Neural progenitor cell (in vitro differentiated cells): ENCODE results near the gene RBBP5. TPM values are rescaled to one million over a fixed set of nuclear protein-coding genes. Genes with fewer than 3 reads are reported as not detected.

ENCODE experiments used
- DNase-seq: peaks from one replicate; pipeline ENCODE4 v3.0.0-alpha.2; 2016; ENCODE audit warnings: low spot score
- H2AFZ ChIP-seq: fragments of 200-600 bp; sonication (generic); replicated peaks from 2 replicates; pipeline ENCODE4 v1.6.1; 2016; ENCODE audit warnings: antibody characterized with exemption
- H3F3A ChIP-seq: fragments of 200-600 bp; sonication (generic); 2 replicates; pipeline ENCODE4 v1.6.1; 2016; ENCODE audit warnings: antibody characterized with exemption, low read depth
- H3K27ac ChIP-seq: fragments of 200-600 bp; sonication (generic); 2 replicates; pipeline ENCODE4 v1.5.1; 2016; ENCODE audit warnings: mild to moderate bottlenecking
- H3K27me3 ChIP-seq: fragments of 200-600 bp; sonication (generic); 2 replicates; pipeline ENCODE4 v1.6.1; 2016; ENCODE audit warnings: mild to moderate bottlenecking, moderate library complexity
- H3K36me3 ChIP-seq: fragments of 200-600 bp; sonication (generic); 2 replicates; pipeline ENCODE4 v1.5.1; 2016
- H3K4me1 ChIP-seq: fragments of 200-600 bp; sonication (generic); 2 replicates; pipeline ENCODE4 v1.6.1; 2016; ENCODE audit warnings: mixed run types
- H3K4me2 ChIP-seq: fragments of 200-600 bp; sonication (generic); 2 replicates; pipeline ENCODE4 v1.6.1; 2016
- H3K4me3 ChIP-seq: fragments of 200-600 bp; sonication (generic); 2 replicates; pipeline ENCODE4 v1.5.1; 2016
- H3K79me2 ChIP-seq: fragments of 200-600 bp; sonication (generic); 2 replicates; pipeline ENCODE4 v1.6.1; 2016; ENCODE audit warnings: low read depth
- H3K9ac ChIP-seq: fragments of 200-600 bp; sonication (generic); 2 replicates; pipeline ENCODE4 v1.6.1; 2016
- H3K9me3 ChIP-seq: fragments of 200-600 bp; sonication (generic); 2 replicates; pipeline ENCODE4 v1.5.1; 2016; ENCODE audit warnings: low read depth
- H4K20me1 ChIP-seq: fragments of 200-600 bp; sonication (generic); 2 replicates; pipeline ENCODE4 v1.6.1; 2016; ENCODE audit warnings: low read depth
- H3K27ac Mint-ChIP-seq: 3 replicates; pipeline ENCODE4 v1.8.0; 2021; ENCODE audit warnings: mixed read lengths
- H3K27me3 Mint-ChIP-seq: 2 replicates; pipeline ENCODE4 v1.8.0; 2022; ENCODE audit warnings: low read depth, mild to moderate bottlenecking, inconsistent platforms, moderate library complexity, mixed read lengths; ENCODE audit not compliant: insufficient read depth
- H3K36me3 Mint-ChIP-seq: 3 replicates; pipeline ENCODE4 v1.8.0; 2021; ENCODE audit warnings: mixed read lengths
- H3K4me1 Mint-ChIP-seq: 3 replicates; pipeline ENCODE4 v1.8.0; 2021; ENCODE audit warnings: mixed read lengths
- H3K4me3 Mint-ChIP-seq: 3 replicates; pipeline ENCODE4 v1.8.0; 2021; ENCODE audit warnings: mild to moderate bottlenecking, moderate library complexity, mixed read lengths
- H3K9me3 Mint-ChIP-seq: 3 replicates; pipeline ENCODE4 v1.8.0; 2020; ENCODE audit warnings: mixed read lengths
- EZH2 ChIP-seq: fragments of 200-600 bp; sonication (generic); IDR thresholded peaks from 2 replicates; pipeline ENCODE4 v1.6.1; 2017; ENCODE audit warnings: antibody characterized with exemption, mild to moderate bottlenecking, moderate library complexity
- EZH2phosphoT487 ChIP-seq: fragments of 200-600 bp; sonication (generic); IDR thresholded peaks from 2 replicates; pipeline ENCODE4 v1.6.1; 2017; ENCODE audit warnings: antibody characterized with exemption
- total RNA-seq: library from RNA; depleted of rRNA; stranded (reverse); fragments of >200 nt; gene quantifications from 2 replicates; pipeline ENCODE4 v1.2.3, GENCODE V29; 2015; ENCODE audit warnings: low replicate concordance
- TF ChIP-seq, protein P1 (sequence below): fragments of 200-600 bp; sonication (generic); IDR thresholded peaks from 2 replicates; pipeline ENCODE4 v1.5.1; 2017; ENCODE audit warnings: antibody characterized with exemption, mild to moderate bottlenecking

RBBP5 gene
- total RNA-seq, 1 donor from 2014 or later, result 30.1 TPM

- no peak overlapping the region for H3K9ac ChIP-seq
- H3K36me3 ChIP-seq, result no peaks in the 10 kb centered on the region
- H3K27ac ChIP-seq, result no peak overlapping the region
- H3K4me1 Mint-ChIP-seq, result no peaks in the 10 kb centered on the region
- TF ChIP-seq EZH2phosphoT487, result no peak
- TF ChIP-seq EZH2, result no peak
- TF ChIP-seq, protein P1, sequence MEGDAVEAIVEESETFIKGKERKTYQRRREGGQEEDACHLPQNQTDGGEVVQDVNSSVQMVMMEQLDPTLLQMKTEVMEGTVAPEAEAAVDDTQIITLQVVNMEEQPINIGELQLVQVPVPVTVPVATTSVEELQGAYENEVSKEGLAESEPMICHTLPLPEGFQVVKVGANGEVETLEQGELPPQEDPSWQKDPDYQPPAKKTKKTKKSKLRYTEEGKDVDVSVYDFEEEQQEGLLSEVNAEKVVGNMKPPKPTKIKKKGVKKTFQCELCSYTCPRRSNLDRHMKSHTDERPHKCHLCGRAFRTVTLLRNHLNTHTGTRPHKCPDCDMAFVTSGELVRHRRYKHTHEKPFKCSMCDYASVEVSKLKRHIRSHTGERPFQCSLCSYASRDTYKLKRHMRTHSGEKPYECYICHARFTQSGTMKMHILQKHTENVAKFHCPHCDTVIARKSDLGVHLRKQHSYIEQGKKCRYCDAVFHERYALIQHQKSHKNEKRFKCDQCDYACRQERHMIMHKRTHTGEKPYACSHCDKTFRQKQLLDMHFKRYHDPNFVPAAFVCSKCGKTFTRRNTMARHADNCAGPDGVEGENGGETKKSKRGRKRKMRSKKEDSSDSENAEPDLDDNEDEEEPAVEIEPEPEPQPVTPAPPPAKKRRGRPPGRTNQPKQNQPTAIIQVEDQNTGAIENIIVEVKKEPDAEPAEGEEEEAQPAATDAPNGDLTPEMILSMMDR, result no peak
- H3K79me2 ChIP-seq, result no peaks in the 10 kb centered on the region
- H3K36me3 Mint-ChIP-seq, result no peaks in the 10 kb centered on the region
- no peak overlapping the region for H3K4me2 ChIP-seq
- no peak overlapping the region for H3K4me3 ChIP-seq
- no peak for DNase-seq
- no peaks in the 10 kb centered on the region for H4K20me1 ChIP-seq
- H3K27me3 Mint-ChIP-seq, result peaks cover 7% of the 10 kb centered on the region
- no peak overlapping the region for H3K27ac Mint-ChIP-seq
- no peak overlapping the region for H2AFZ ChIP-seq
- H3K4me3 Mint-ChIP-seq, result no peak overlapping the region
- no peaks in the 10 kb centered on the region for H3K9me3 ChIP-seq
- H3F3A ChIP-seq, result no peaks in the 10 kb centered on the region
- no peaks in the 10 kb centered on the region for H3K9me3 Mint-ChIP-seq
- H3K27me3 ChIP-seq, result no peaks in the 10 kb centered on the region
- H3K4me1 ChIP-seq, result peaks cover under 1% of the 10 kb centered on the region
Measured at GRCh38 chr1:205128050-205128449, 6.3 kb upstream of the RBBP5 start.

DNA sequence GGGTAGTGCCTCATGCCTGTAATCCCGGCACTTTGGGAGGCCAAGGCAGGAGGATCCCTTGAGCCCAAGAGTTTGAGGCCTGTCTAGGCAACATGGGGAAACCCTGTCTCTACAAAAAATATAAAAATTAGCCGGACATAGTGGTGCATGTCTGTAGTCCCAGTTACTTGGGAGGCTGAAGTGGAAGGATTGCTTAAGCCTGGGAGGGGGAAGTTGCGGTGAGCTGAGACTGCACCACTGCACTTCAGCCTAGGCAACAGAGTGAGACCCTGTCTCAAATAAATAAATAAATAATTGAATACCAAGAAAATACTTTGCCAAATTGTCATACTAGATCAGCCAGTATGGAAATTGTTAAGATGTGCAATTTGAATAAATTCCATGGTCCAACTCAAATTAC, 5.9 kb upstream of the RBBP5 start:
- Mint-ChIP-seq H3K27ac (no peak overlapping the region), H3K9me3 (no peaks in the 10 kb centered on the region), H3K27me3 (peaks cover 7% of the 10 kb centered on the region), H3K4me1 (peaks cover 3% of the 10 kb centered on the region), H3K4me3 (no peak overlapping the region), H3K36me3 (no peaks in the 10 kb centered on the region)
- H3F3A ChIP-seq, result peaks cover 3% of the 10 kb centered on the region
- H3K9me3 ChIP-seq, result no peaks in the 10 kb centered on the region
- H3K9ac ChIP-seq, result no peak overlapping the region
- H4K20me1 ChIP-seq, result no peaks in the 10 kb centered on the region
- peaks cover 4% of the 10 kb centered on the region for H3K4me1 ChIP-seq
- no peaks in the 10 kb centered on the region for H3K36me3 ChIP-seq
- DNase-seq, result no peak
- no peak overlapping the region for H3K4me3 ChIP-seq
- no peak overlapping the region for H3K4me2 ChIP-seq
- no peaks in the 10 kb centered on the region for H3K27me3 ChIP-seq
- H3K79me2 ChIP-seq, result no peaks in the 10 kb centered on the region
- TF ChIP-seq, protein P1, result no peak
- TF ChIP-seq EZH2phosphoT487 (no peak), EZH2 (no peak)
- no peak overlapping the region for H2AFZ ChIP-seq
- no peak overlapping the region for H3K27ac ChIP-seq

- no peaks in the 10 kb centered on the region for H3K36me3 ChIP-seq
- no peaks in the 10 kb centered on the region for H3K36me3 Mint-ChIP-seq
- peaks cover 17% of the 10 kb centered on the region for H4K20me1 ChIP-seq
- no peaks in the 10 kb centered on the region for H3K9me3 ChIP-seq
- no peak overlapping the region for H3K27ac ChIP-seq
- peaks cover 7% of the 10 kb centered on the region for H3F3A ChIP-seq
- no peaks in the 10 kb centered on the region for H3K27me3 ChIP-seq
- DNase-seq, result no peak
- TF ChIP-seq EZH2 (no peak), EZH2phosphoT487 (no peak)
- TF ChIP-seq, protein P1, result no peak
- no peaks in the 10 kb centered on the region for H3K9me3 Mint-ChIP-seq
- no peak overlapping the region for H3K4me2 ChIP-seq
- peaks cover 5% of the 10 kb centered on the region for H3K27me3 Mint-ChIP-seq
- peaks cover 17% of the 10 kb centered on the region for H3K4me1 Mint-ChIP-seq
- H3K9ac ChIP-seq, result no peak overlapping the region
- H3K4me3 ChIP-seq, result no peak overlapping the region
- H3K4me3 Mint-ChIP-seq, result no peak overlapping the region
- H2AFZ ChIP-seq, result no peak overlapping the region
- H3K4me1 ChIP-seq, result peaks cover 15% of the 10 kb centered on the region
- H3K27ac Mint-ChIP-seq, result no peak overlapping the region
- H3K79me2 ChIP-seq, result peaks cover 21% of the 10 kb centered on the region
Measured at GRCh38 chr1:205124726-205125125, 2.9 kb upstream of the RBBP5 start.
